Epithelial cell of prostate (primary cell): ENCODE results near the gene OSBPL6.
"Not testable (repeated sequence)": the region's sequence is repeated elsewhere in the genome, so short reads cannot be mapped to it uniquely, and the experiment has no call there.

Experiments used
- DNase-seq: peaks from one replicate; pipeline ENCODE4 v3.0.0-alpha.2; 2011; ENCODE audit warnings: low read depth, low spot score
- H3K27ac ChIP-seq: fragments of 450-650 bp; 2 replicates; pipeline ENCODE4 v1.5.1; 2017; ENCODE audit warnings: mild to moderate bottlenecking

The OSBPL6 gene

GRCh38 chr2:178195390-178196166 is 1.3 kb downstream of the OSBPL6 start:
- H3K27ac ChIP-seq: peak overlapping the region; percentile 82
- DNase-seq: no peak

- DNase-seq: no peak
- H3K27ac ChIP-seq: no peak overlapping the region
These were observed 3.5 kb downstream of the OSBPL6 start for GRCh38 chr2:178197791-178198190.

- DNase-seq, H3K27ac ChIP-seq: not testable (repeated sequence)
These were observed 4.1 kb downstream of the OSBPL6 start for GRCh38 chr2:178198441-178198840.

- no peak overlapping the region for H3K27ac ChIP-seq
- no peak for DNase-seq
These were observed 5.0 kb downstream of the OSBPL6 start for GRCh38 chr2:178199334-178199733.

GRCh38 chr2:178200331-178200730 is 6.0 kb downstream of the OSBPL6 start:
- H3K27ac ChIP-seq: no peak overlapping the region
- no peak for DNase-seq

- H3K27ac ChIP-seq: no peak overlapping the region
- no peak for DNase-seq
These were observed 8.6 kb downstream of the OSBPL6 start for GRCh38 chr2:178202927-178203326.

GRCh38 chr2:178204977-178205376 is 10.7 kb downstream of the OSBPL6 start:
- no peak for DNase-seq
- no peak overlapping the region for H3K27ac ChIP-seq

- H3K27ac ChIP-seq: peak overlapping the region; percentile 52
- no peak for DNase-seq
These were observed 11.7 kb downstream of the OSBPL6 start for GRCh38 chr2:178205853-178206521.

GRCh38 chr2:178208336-178208735 is 14.0 kb downstream of the OSBPL6 start:
- no peak overlapping the region for H3K27ac ChIP-seq
- no peak for DNase-seq

- DNase-seq: no peak
- H3K27ac ChIP-seq: no peak overlapping the region
These were observed 14.5 kb downstream of the OSBPL6 start for GRCh38 chr2:178208817-178209216.

GRCh38 chr2:178211460-178211859 is 17.1 kb downstream of the OSBPL6 start:
- H3K27ac ChIP-seq: no peak overlapping the region
- no peak for DNase-seq

- no peak overlapping the region for H3K27ac ChIP-seq
- DNase-seq: no peak
These were observed 17.6 kb downstream of the OSBPL6 start for GRCh38 chr2:178211943-178212342.

GRCh38 chr2:178213991-178214390 is 19.7 kb downstream of the OSBPL6 start:
- DNase-seq: no peak
- no peak overlapping the region for H3K27ac ChIP-seq

- H3K27ac ChIP-seq: no peak overlapping the region
- no peak for DNase-seq
These were observed 24.9 kb downstream of the OSBPL6 start for GRCh38 chr2:178219247-178219646.

GRCh38 chr2:178220814-178221213 is 26.5 kb downstream of the OSBPL6 start:
- no peak overlapping the region for H3K27ac ChIP-seq
- no peak for DNase-seq

GRCh38 chr2:178221556-178221955 is 27.2 kb downstream of the OSBPL6 start:
- no peak overlapping the region for H3K27ac ChIP-seq
- DNase-seq: no peak

- DNase-seq: no peak
- H3K27ac ChIP-seq: no peak overlapping the region
These were observed 29.5 kb downstream of the OSBPL6 start for GRCh38 chr2:178223806-178224205.

GRCh38 chr2:178225006-178225805 is 30.9 kb downstream of the OSBPL6 start:
- no peak for DNase-seq

GRCh38 chr2:178227187-178227586 is 32.9 kb downstream of the OSBPL6 start:
- no peak for DNase-seq
- H3K27ac ChIP-seq: no peak overlapping the region

More at GRCh38 chr2:178225006-178225805, 30.9 kb downstream of the OSBPL6 start:
- no peak overlapping the region for H3K27ac ChIP-seq

GRCh38 chr2:178229927-178230326 is 35.6 kb downstream of the OSBPL6 start:
- H3K27ac ChIP-seq: peak overlapping the region; percentile 26
- no peak for DNase-seq

GRCh38 chr2:178230396-178230795 is 36.1 kb downstream of the OSBPL6 start:
- peak overlapping the region; percentile 26 for H3K27ac ChIP-seq
- no peak for DNase-seq
